Ovary (tissue), 9 donors: ENCODE measurements around the gene LGALS7. TPM values are rescaled to one million over a fixed set of nuclear protein-coding genes. Genes with fewer than 3 reads are reported as not detected.
A peak's percentile ranks its signal among the peaks of the same experiment; 100 is the strongest.

Experiments used
- DNase-seq, 5 donors: peaks; one replicate each; pipeline ENCODE4 v3.0.0-alpha.2; 2019 to 2020
- H3K27ac ChIP-seq, 2 donors: fragments of 200-600 bp; one replicate each; pipeline versions ENCODE4 v1.5.1 to v1.8.0; 2019 to 2022
- H3K27me3 ChIP-seq: fragments of 200-600 bp; one replicate; pipeline ENCODE4 v1.8.0; 2022
- H3K36me3 ChIP-seq: fragments of 200-600 bp; sonication (generic); one replicate; pipeline ENCODE4 v1.5.1; 2019
- H3K4me1 ChIP-seq: one replicate; pipeline ENCODE4 v1.8.1; 2013; ENCODE audit warnings: mild to moderate bottlenecking, moderate library complexity; ENCODE audit not compliant: insufficient read depth
- H3K4me3 ChIP-seq: fragments of 200-600 bp; sonication (generic); one replicate; pipeline ENCODE4 v1.5.1; 2017
- H3K9me3 ChIP-seq, 2 donors: fragments of 200-600 bp in 1 of 2; sonication (generic) in 1 of 2; one replicate each; pipeline versions ENCODE4 v1.5.1 to v1.8.1; 2013 to 2019; ENCODE audit warnings: mild to moderate bottlenecking in 1 of 2, moderate library complexity in 1 of 2
- CTCF ChIP-seq, 3 donors: fragments of 450-650 bp in 2 of 3; fragments of 200-600 bp in 1 of 3; IDR thresholded peaks; one replicate each; pipeline versions ENCODE4 v1.5.1 to v1.8.0; 2016 to 2022; ENCODE audit warnings: antibody characterized with exemption in 3 of 3, mild to moderate bottlenecking in 1 of 3
- EP300 ChIP-seq: sonication (generic); formaldehyde crosslinking; IDR thresholded peaks from one replicate; pipeline ENCODE4 v1.6.1; 2017; ENCODE audit warnings: antibody characterized with exemption
- POLR2A ChIP-seq: fragments of 450-650 bp; IDR thresholded peaks from one replicate; pipeline ENCODE4 v1.6.1; 2017; ENCODE audit warnings: antibody characterized with exemption, mild to moderate bottlenecking, moderate library complexity
- WGBS, 3 donors: extraction: QIAGEN DNeasy Blood & Tissue Kit in 1 of 3; methylation state at CpG; one replicate each; pipeline versions ENCODE4 v1.1.5 to v1.1.7; 2013 to 2017; 5-methylcytosine and 5-hydroxymethylcytosine counted together
- intact Hi-C, 4 donors: fragments of 100-400 bp; cut with DNase I; formaldehyde crosslinking; loops; one replicate each; pipeline versions ENCODE4 v1.11.0 to v1.15.1; 2022 to 2023
- polyA plus RNA-seq, 2 donors: library from polyadenylated mRNA; stranded (reverse); fragments of 200-250 nt in 1 of 2; fragments of 350-450 nt in 1 of 2; fragmentation: Illumina TruSeq in 1 of 2; extraction: RNeasy Lipid Tissue Mini Kit (QIAGEN cat#74804) in 1 of 2; gene quantifications; one replicate each; pipeline ENCODE4 v1.2.3, GENCODE V29; 2013 to 2014
- total RNA-seq, 7 donors: library from RNA; depleted of rRNA in 2 of 7; stranded (reverse); fragments of >200 nt in 2 of 7; fragmentation: NEBNext Ultra II Directional in 3 of 7; extraction: Animal tissue kit (Norgen Biotek cat#: 25700) in 3 of 7; gene quantifications; one replicate each; pipeline versions ENCODE4 v1.1.0 to v1.2.4, GENCODE V29; 2016 to 2023
- donor health status: DM: no; HTN: no; CAD: no; lungs with moderate emphysema.
- donor health status: DM: no; HTN: no; CAD: no.
- donor health status: Bipolar disorder and iron deficiency.
- donor health status: DM: yes; HTN: yes; CAD: no.
- donor health status: DM: no; HTN: no; CAD: no.
- donor health status: DM: yes; HTN: yes; CAD: no.

Gene LGALS7
- total and polyA plus RNA-seq, 9 donors = 0.69 to 0.84 (median 0.79) TPM; not detected in 6

- Histone ChIP-seq H3K27ac (peak overlapping the region; percentile 14 to 45), H3K36me3 (peaks cover 2% of the 10 kb centered on the region), H3K9me3 (no peaks in the 10 kb centered on the region), H3K4me3 (no peak overlapping the region), H3K4me1 (peaks cover 10% of the 10 kb centered on the region), H3K27me3 (no peaks in the 10 kb centered on the region)
- WGBS, 3 donors = 72 to 80% (median 73%) methylated on average over 34 to 37 of the region's 37 CpGs
- peak in 4 of 5 donors; percentile 31 to 53 (median 48) for DNase-seq
- no peak for TF ChIP-seq POLR2A
- no peak for TF ChIP-seq CTCF (IDR thresholded peaks at IDR 0.05)
- no peak for TF ChIP-seq EP300
- intact Hi-C loops = loop anchor here in 3 of 4 donors (5.0 kb wide), 2 partner anchors 77 to 82 kb away; partner anchors contain the start of gene ACTN4 (in 2 of the 3)
These were observed 44.4 kb downstream of the LGALS7 start for GRCh38 chr19:38728752-38729541.

- no peak overlapping the region for H3K4me3 ChIP-seq
- 27 to 35% (median 34%) methylated on average over 32 to 33 of the region's 33 CpGs for WGBS, 3 donors
- H3K36me3 ChIP-seq = peaks cover 2% of the 10 kb centered on the region
- peaks cover 10% of the 10 kb centered on the region for H3K4me1 ChIP-seq
- H3K27ac ChIP-seq = peak overlapping the region; percentile 41 to 54
- TF ChIP-seq POLR2A = no peak
- TF ChIP-seq EP300 = no peak
- TF ChIP-seq CTCF (IDR thresholded peaks at IDR 0.05) = no peak
- H3K27me3 ChIP-seq = no peaks in the 10 kb centered on the region
- intact Hi-C loops = loop anchor here in 3 of 4 donors (5.0 kb wide), 2 partner anchors 76 to 81 kb away; partner anchors contain the start of gene ACTN4 (in 2 of the 3)
- no peaks in the 10 kb centered on the region for H3K9me3 ChIP-seq
- DNase-seq = peak; percentile 65 to 78 (median 71)
These were observed 45.3 kb downstream of the LGALS7 start for GRCh38 chr19:38727868-38728660.

DNA sequence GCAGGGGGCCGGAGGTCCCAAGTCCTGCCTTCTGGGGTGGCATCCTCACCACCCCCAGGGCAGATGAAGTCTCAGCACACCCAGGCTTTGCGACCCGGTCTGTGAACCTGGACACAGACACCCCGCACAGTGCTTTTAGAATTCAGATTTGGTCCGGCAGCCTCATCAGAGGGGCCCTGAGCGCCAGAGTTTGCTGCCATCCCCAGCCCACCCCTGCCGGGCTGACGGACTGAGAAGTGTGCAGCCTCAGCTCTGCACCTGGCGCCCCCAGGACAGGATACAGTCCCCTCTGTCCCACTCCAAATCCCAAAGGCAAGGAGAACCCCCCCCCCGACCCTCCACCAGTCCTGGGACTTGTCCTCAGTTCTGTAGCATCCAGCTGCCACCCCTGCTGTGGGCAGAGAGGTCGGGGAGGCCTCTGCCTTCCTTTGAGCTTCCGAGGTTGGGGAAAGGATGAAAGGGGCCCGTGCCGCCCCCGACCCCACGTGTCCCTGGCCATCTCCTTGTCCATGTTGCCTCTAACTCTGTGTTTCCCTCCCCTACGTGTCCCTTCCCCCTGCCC, 45.9 kb downstream of the LGALS7 start:
- WGBS, 3 donors = 72 to 78% (median 76%) methylated on average over 17 of the region's 17 CpGs
- DNase-seq = peak in 2 of 5 donors; percentile 38 to 45
- no peak overlapping the region for H3K4me3 ChIP-seq
- peaks cover 2% of the 10 kb centered on the region for H3K36me3 ChIP-seq
- H3K27me3 ChIP-seq = no peaks in the 10 kb centered on the region
- no peaks in the 10 kb centered on the region for H3K9me3 ChIP-seq
- no peak for TF ChIP-seq CTCF (IDR thresholded peaks at IDR 0.05)
- TF ChIP-seq POLR2A = no peak
- no peak for TF ChIP-seq EP300
- peak overlapping the region; percentile 41 to 54 for H3K27ac ChIP-seq
- intact Hi-C loops = loop anchor here in 3 of 4 donors (5.0 kb wide), 2 partner anchors 75 to 80 kb away; partner anchors contain the start of gene ACTN4 (in 2 of the 3)
- peaks cover 10% of the 10 kb centered on the region for H3K4me1 ChIP-seq

DNA sequence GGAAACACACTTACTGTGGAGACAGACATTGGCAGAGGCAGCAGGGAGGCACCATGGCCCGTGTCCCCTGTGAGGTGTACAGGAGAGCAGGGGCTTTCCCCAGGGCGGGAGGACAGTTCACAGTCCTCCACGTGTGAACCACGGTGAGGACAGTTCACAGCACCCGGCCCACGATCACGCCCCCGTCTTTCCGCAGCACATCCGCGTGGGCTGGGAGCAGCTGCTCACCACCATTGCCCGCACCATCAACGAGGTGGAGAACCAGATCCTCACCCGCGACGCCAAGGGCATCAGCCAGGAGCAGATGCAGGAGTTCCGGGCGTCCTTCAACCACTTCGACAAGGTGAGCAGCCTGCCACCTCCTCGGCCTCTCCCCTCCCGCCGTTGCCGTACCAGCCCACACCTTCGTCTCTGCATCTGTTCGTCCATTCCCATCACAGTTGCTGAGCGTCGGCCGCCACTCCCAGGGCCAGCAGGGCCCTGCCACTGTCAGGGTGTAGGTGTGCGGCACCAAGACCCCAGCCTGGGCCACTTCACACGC, 46.5 kb downstream of the LGALS7 start:
- Histone ChIP-seq H3K9me3 (no peaks in the 10 kb centered on the region), H3K4me3 (no peak overlapping the region), H3K27ac (no peak overlapping the region), H3K27me3 (no peaks in the 10 kb centered on the region), H3K36me3 (peaks cover 2% of the 10 kb centered on the region), H3K4me1 (peaks cover 10% of the 10 kb centered on the region)
- no peak for TF ChIP-seq CTCF (IDR thresholded peaks at IDR 0.05)
- TF ChIP-seq EP300 = no peak
- no peak for TF ChIP-seq POLR2A
- WGBS, 3 donors = 68 to 79% (median 69%) methylated on average over 30 of the region's 30 CpGs
- no peak for DNase-seq
- intact Hi-C loops = loop anchor here in 3 of 4 donors (5.0 kb wide), 2 partner anchors 75 to 80 kb away; partner anchors contain the start of gene ACTN4 (in 2 of the 3)
